H1 (cell line): ENCODE measurements around the gene SLC6A19. TPM values are rescaled to one million over a fixed set of nuclear protein-coding genes. Genes with fewer than 3 reads are reported as not detected.

Experiments
- CTCF ChIA-PET: fragments of 300-600 bp; sonication (Branson Sonifier 250); formaldehyde crosslinking; loops from one replicate; lab custom pipeline; 2021; ENCODE audit not compliant: partially characterized antibody; lab: Charles Lee
- POLR2A ChIA-PET: fragments of 300-600 bp; sonication (Branson Sonifier 250); formaldehyde crosslinking; loops from one replicate; lab custom pipeline; 2021; ENCODE audit warnings: inconsistent platforms; ENCODE audit not compliant: partially characterized antibody; lab: Charles Lee
- DNase-seq, 2 experiments: peaks; one replicate each; pipeline versions ENCODE4 v3.0.0 to v3.0.0-alpha.2; 2010 to 2022; ENCODE audit warnings: low spot score in 2 of 2, low read depth in 1 of 2, mixed read lengths in 1 of 2
- FAIRE-seq: peaks from 2 replicates; lab custom pipeline; 2011; peaks lifted over from hg19 to GRCh38; lab: Jason Lieb, UNC
- H2AFZ ChIP-seq: 2 replicates; pipeline ENCODE4 v1.8.1; 2012; ENCODE audit warnings: low read length, inconsistent platforms
- H2AK5ac ChIP-seq: 2 replicates; pipeline ENCODE4 v1.6.1; 2013; ENCODE audit warnings: low read depth, low read length
- H2BK120ac ChIP-seq: replicated peaks from 2 replicates; pipeline ENCODE3; 2013; ENCODE audit warnings: low read depth, low read length, inconsistent platforms
- H2BK12ac ChIP-seq: 2 replicates; pipeline ENCODE4 v1.6.1; 2013; ENCODE audit warnings: low read depth, low read length
- H2BK15ac ChIP-seq: 2 replicates; pipeline ENCODE4 v1.6.1; 2013; ENCODE audit warnings: low read length
- H2BK20ac ChIP-seq: 2 replicates; pipeline ENCODE4 v1.6.1; 2013; ENCODE audit warnings: low read length
- H2BK5ac ChIP-seq: 2 replicates; pipeline ENCODE4 v1.6.1; 2013; ENCODE audit warnings: low read depth, low read length
- H3K14ac ChIP-seq: 2 replicates; pipeline ENCODE4 v1.6.1; 2013; ENCODE audit warnings: inconsistent platforms; ENCODE audit not compliant: insufficient read length
- H3K18ac ChIP-seq: 2 replicates; pipeline ENCODE4 v1.6.1; 2013; ENCODE audit warnings: low read length; ENCODE audit errors: extremely low read depth
- H3K23ac ChIP-seq: 2 replicates; pipeline ENCODE4 v1.6.1; 2013; ENCODE audit warnings: inconsistent platforms; ENCODE audit not compliant: insufficient read length
- H3K23me2 ChIP-seq: 2 replicates; pipeline ENCODE4 v1.6.1; 2013; ENCODE audit warnings: low read depth, low read length
- H3K27ac ChIP-seq: 2 replicates; pipeline ENCODE4 v1.6.1; 2011; ENCODE audit warnings: low read depth, low read length, inconsistent platforms
- H3K27me3 ChIP-seq, 4 experiments: replicated peaks in 1 of 4; 1 replicate in 1 of 4; 2 replicates in 3 of 4; pipeline versions ENCODE4 v1.6.1 to v1.8.1; 2011 to 2013; ENCODE audit warnings: low read length in 3 of 4, mild to moderate bottlenecking in 3 of 4, inconsistent platforms in 2 of 4, mixed read lengths in 2 of 4, moderate library complexity in 1 of 4; ENCODE audit not compliant: control insufficient read depth in 3 of 4, insufficient read depth in 3 of 4; ENCODE audit errors: extremely low read depth in 1 of 4
- H3K36me3 ChIP-seq, 4 experiments: 2 replicates each; pipeline versions ENCODE4 v1.6.1 to v1.8.1; 2011 to 2013; ENCODE audit warnings: mild to moderate bottlenecking in 4 of 4, low read length in 3 of 4, moderate library complexity in 2 of 4, control low read depth in 1 of 4, inconsistent platforms in 1 of 4; ENCODE audit not compliant: insufficient read depth in 4 of 4, control insufficient read depth in 2 of 4
- H3K4ac ChIP-seq: replicated peaks from 2 replicates; pipeline ENCODE3; 2013; ENCODE audit warnings: low read length, low read depth, mixed read lengths, inconsistent platforms; ENCODE audit not compliant: insufficient read length
- H3K4me1 ChIP-seq, 4 experiments: replicated peaks in 1 of 4; 1 replicate in 1 of 4; 2 replicates in 3 of 4; pipeline versions ENCODE4 v1.6.1 to v1.8.1; 2011 to 2013; ENCODE audit warnings: low read length in 3 of 4, inconsistent platforms in 2 of 4, mixed read lengths in 1 of 4; ENCODE audit not compliant: insufficient read depth in 4 of 4, control insufficient read depth in 3 of 4
- H3K4me2 ChIP-seq, 2 experiments: 2 replicates each; pipeline versions ENCODE4 v1.6.1 to v1.8.1; 2011 to 2013; ENCODE audit warnings: low read depth in 2 of 2, low read length in 2 of 2, control low read depth in 1 of 2, inconsistent platforms in 1 of 2, mild to moderate bottlenecking in 1 of 2; ENCODE audit not compliant: insufficient read depth in 1 of 2
- H3K4me3 ChIP-seq, 4 experiments: fragments of 200-600, 300-600 bp in 1 of 4; sonication (generic), shearing (Covaris generic), sonication (Bioruptor Twin) in 1 of 4; 2 replicates each; pipeline versions ENCODE4 v1.5.1 to v1.8.1; 2011 to 2016; ENCODE audit warnings: low read length in 4 of 4, low read depth in 3 of 4, control low read depth in 2 of 4, inconsistent platforms in 2 of 4, mild to moderate bottlenecking in 2 of 4, mixed read lengths in 1 of 4, moderate library complexity in 1 of 4; ENCODE audit not compliant: insufficient read depth in 2 of 4; ENCODE audit errors: extremely low read depth in 1 of 4
- H3K56ac ChIP-seq: replicated peaks from 2 replicates; pipeline ENCODE3; 2013; ENCODE audit warnings: low read depth, mild to moderate bottlenecking, mixed read lengths, low read length, inconsistent platforms; ENCODE audit not compliant: insufficient read length
- H3K79me1 ChIP-seq: 2 replicates; pipeline ENCODE4 v1.6.1; 2013; ENCODE audit warnings: low read depth, low read length, control low read depth
- H3K79me2 ChIP-seq, 2 experiments: 2 replicates each; pipeline versions ENCODE4 v1.6.1 to v1.8.1; 2012 to 2013; ENCODE audit warnings: low read length in 2 of 2, mild to moderate bottlenecking in 2 of 2, inconsistent platforms in 1 of 2; ENCODE audit not compliant: insufficient read depth in 2 of 2, control insufficient read depth in 1 of 2
- H3K9ac ChIP-seq, 4 experiments: replicated peaks in 1 of 4; 1 replicate in 1 of 4; 2 replicates in 3 of 4; pipeline versions ENCODE4 v1.6.1 to v1.8.1; 2011 to 2013; ENCODE audit warnings: low read depth in 3 of 4, low read length in 3 of 4, control low read depth in 2 of 4, mild to moderate bottlenecking in 2 of 4, moderate library complexity in 2 of 4, inconsistent platforms in 1 of 4; ENCODE audit errors: extremely low read depth in 1 of 4
- H3K9me3 ChIP-seq, 2 experiments: 2 replicates each; pipeline versions ENCODE4 v1.6.1 to v1.8.1; 2012 to 2013; ENCODE audit warnings: mild to moderate bottlenecking in 2 of 2, moderate library complexity in 2 of 2, control low read depth in 1 of 2, inconsistent platforms in 1 of 2, low read depth in 1 of 2, low read length in 1 of 2, mixed read lengths in 1 of 2; ENCODE audit not compliant: insufficient read depth in 2 of 2
- H4K20me1 ChIP-seq, 2 experiments: replicated peaks in 1 of 2; 2 replicates each; pipeline versions ENCODE3 to v1.8.1; 2011 to 2013; ENCODE audit warnings: inconsistent platforms in 2 of 2, low read length in 2 of 2, mild to moderate bottlenecking in 1 of 2; ENCODE audit not compliant: insufficient read depth in 2 of 2, control insufficient read depth in 1 of 2
- H4K5ac ChIP-seq: 2 replicates; pipeline ENCODE4 v1.6.1; 2013; ENCODE audit warnings: low read length, low read depth, mixed read lengths, inconsistent platforms; ENCODE audit not compliant: insufficient read length
- H4K8ac ChIP-seq: 2 replicates; pipeline ENCODE4 v1.8.0; 2013; ENCODE audit warnings: mild to moderate bottlenecking, moderate library complexity, low read length, inconsistent platforms; ENCODE audit not compliant: insufficient read depth; ENCODE audit errors: extremely low read depth
- H4K91ac ChIP-seq: replicated peaks from 2 replicates; pipeline ENCODE3; 2013; ENCODE audit warnings: low read length, mixed read lengths, inconsistent platforms; ENCODE audit not compliant: insufficient read length
- BACH1 ChIP-seq: IDR thresholded peaks from 2 replicates; pipeline ENCODE4 v1.6.1; 2012; ENCODE audit warnings: low read length, improper control_type of control experiment
- CHD1 ChIP-seq: IDR thresholded peaks from 2 replicates; pipeline ENCODE4 v1.6.1; 2012; ENCODE audit warnings: low read depth, low read length, improper control_type of control experiment
- E2F6 ChIP-seq: IDR thresholded peaks from 2 replicates; pipeline ENCODE4 v1.6.1; 2012; ENCODE audit warnings: inconsistent platforms
- EZH2 ChIP-seq: fragments of 200-600 bp; sonication (generic); IDR thresholded peaks from 2 replicates; pipeline ENCODE4 v1.7.1; 2012; ENCODE audit warnings: low read depth, mild to moderate bottlenecking, moderate library complexity, low read length, inconsistent platforms; ENCODE audit not compliant: severe bottlenecking
- GABPA ChIP-seq: IDR thresholded peaks from 2 replicates; pipeline ENCODE4 v1.6.1; 2011; ENCODE audit warnings: mild to moderate bottlenecking, low read length, moderate library complexity, borderline replicate concordance; ENCODE audit not compliant: insufficient read depth
- KDM4A ChIP-seq: IDR thresholded peaks from one replicate; pipeline ENCODE4 v1.7.1; 2012; ENCODE audit warnings: low read depth, mild to moderate bottlenecking, moderate library complexity, low read length, inconsistent platforms; ENCODE audit not compliant: severe bottlenecking
- KDM5A ChIP-seq: fragments of 200-600 bp; IDR thresholded peaks from 2 replicates; pipeline ENCODE4 v1.7.1; 2012; ENCODE audit warnings: mild to moderate bottlenecking, low read length, inconsistent platforms, mixed read lengths
- MAX ChIP-seq: IDR thresholded peaks from 2 replicates; pipeline ENCODE4 v1.6.1; 2012; ENCODE audit warnings: inconsistent platforms
- PHF8 ChIP-seq: fragments of 200-600 bp; sonication (generic); conservative IDR thresholded peaks from 2 replicates; pipeline ENCODE4 v1.7.1; 2012; ENCODE audit warnings: low read depth, mild to moderate bottlenecking, inconsistent platforms, low read length, moderate library complexity
- SIRT6 ChIP-seq: IDR thresholded peaks from one replicate; pipeline ENCODE4 v1.7.1; 2012; ENCODE audit warnings: low read length, inconsistent platforms
- TEAD4 ChIP-seq: IDR thresholded peaks from 2 replicates; pipeline ENCODE4 v1.6.1; 2012; ENCODE audit warnings: low read depth, low read length, inconsistent platforms, mixed read lengths
- WGBS, 2 experiments: shearing (Covaris generic) in 1 of 2; methylation state at CpG; one replicate each; pipeline versions ENCODE4 v1.1.6 to v1.1.7; 2013 to 2015; ENCODE audit warnings: low lambda C conversion rate in 2 of 2, mixed read lengths in 2 of 2, inconsistent platforms in 1 of 2, low coverage in 1 of 2, missing lambda C conversion rate in 1 of 2; ENCODE audit not compliant: insufficient replicate concordance in 2 of 2, insufficient coverage in 1 of 2, insufficient read length in 1 of 2; ENCODE audit errors: extremely low coverage in 1 of 2, missing lambda C conversion rate in 1 of 2; 5-methylcytosine and 5-hydroxymethylcytosine counted together
- polyA plus RNA-seq, 7 experiments: library from polyadenylated mRNA; depleted of rRNA in 3 of 7; stranded (reverse) in 5 of 7; unstranded in 2 of 7; fragments of >200 nt in 5 of 7; fragments of 200-250 nt in 2 of 7; gene quantifications; 1 replicate in 5 of 7; 2 replicates in 1 of 7; 4 replicates in 1 of 7; pipeline versions ENCODE4 v1.2.1 to v1.2.3, GENCODE V29; 2011 to 2013; ENCODE audit warnings: missing spikeins in 2 of 7, mixed read lengths in 2 of 7
- total RNA-seq: library from RNA; stranded (reverse); fragmentation: NEBNext Ultra II Directional; extraction: Animal tissue kit (Norgen Biotek cat#: 25700); gene quantifications from 2 replicates; pipeline ENCODE4 v1.2.1, GENCODE V29; 2021
- TF ChIP-seq, protein P1 (sequence below): IDR thresholded peaks from 2 replicates; pipeline ENCODE4 v1.6.1; 2012; ENCODE audit warnings: low read length, inconsistent platforms

Gene SLC6A19
- total and polyA plus RNA-seq, 2 of the 8 experiments (the other 6 are each of a cell fraction or from before 2014, with no cell fraction given), result 0.02 TPM; not detected in 1

GRCh38 chr5:1266791-1267190 is 65.4 kb downstream of the SLC6A19 start:
- Histone ChIP-seq H3K23me2 (no peaks in the 10 kb centered on the region), H2BK12ac (no peak overlapping the region), H2BK5ac (no peak overlapping the region), H2AFZ (no peak overlapping the region), H3K23ac (no peak overlapping the region), H3K14ac (no peak overlapping the region), H4K91ac (no peak overlapping the region), H3K79me1 (no peaks in the 10 kb centered on the region), H3K4ac (no peak overlapping the region), H2BK15ac (no peak overlapping the region), H4K8ac (no peak overlapping the region), H3K9me3 (peaks cover 19 to 38% of the 10 kb centered on the region in 2 experiments), H3K56ac (no peak overlapping the region), H3K4me3 (no peak overlapping the region), H3K27ac (no peak overlapping the region), H3K36me3 (peaks cover 2 to 52% (median 10%) of the 10 kb centered on the region in 4 experiments; a peak in 6 of 8 replicates), H2AK5ac (no peak overlapping the region), H3K79me2 (no peaks in the 10 kb centered on the region), H4K5ac (no peak overlapping the region), H3K18ac (no peak overlapping the region), H3K4me2 (no peak overlapping the region), H2BK20ac (no peak overlapping the region), H3K27me3 (no peaks in the 10 kb centered on the region), H2BK120ac (no peak overlapping the region), H3K4me1 (no peaks in the 10 kb centered on the region), H3K9ac (no peak overlapping the region), H4K20me1 (peaks cover 0 to 2% of the 10 kb centered on the region in 2 experiments)
- FAIRE-seq, result no peak
- WGBS, 2 experiments, result 89% methylated on average over 9 of the region's 9 CpGs; no CpG with 5 or more reads in 1 of the 2 experiments
- no peak for DNase-seq
- ChIA-PET CTCF (no interaction called here), POLR2A (no interaction called here)
- TF ChIP-seq EZH2, result no peak
- no peak for TF ChIP-seq PHF8
- TF ChIP-seq TEAD4, result no peak
- TF ChIP-seq KDM5A, result no peak
- TF ChIP-seq CHD1, result no peak
- TF ChIP-seq GABPA, result no peak
- TF ChIP-seq SIRT6, result no peak
- no peak for TF ChIP-seq BACH1
- no peak for TF ChIP-seq E2F6
- no peak for TF ChIP-seq MAX
- TF ChIP-seq KDM4A, result no peak
- TF ChIP-seq, protein P1, sequence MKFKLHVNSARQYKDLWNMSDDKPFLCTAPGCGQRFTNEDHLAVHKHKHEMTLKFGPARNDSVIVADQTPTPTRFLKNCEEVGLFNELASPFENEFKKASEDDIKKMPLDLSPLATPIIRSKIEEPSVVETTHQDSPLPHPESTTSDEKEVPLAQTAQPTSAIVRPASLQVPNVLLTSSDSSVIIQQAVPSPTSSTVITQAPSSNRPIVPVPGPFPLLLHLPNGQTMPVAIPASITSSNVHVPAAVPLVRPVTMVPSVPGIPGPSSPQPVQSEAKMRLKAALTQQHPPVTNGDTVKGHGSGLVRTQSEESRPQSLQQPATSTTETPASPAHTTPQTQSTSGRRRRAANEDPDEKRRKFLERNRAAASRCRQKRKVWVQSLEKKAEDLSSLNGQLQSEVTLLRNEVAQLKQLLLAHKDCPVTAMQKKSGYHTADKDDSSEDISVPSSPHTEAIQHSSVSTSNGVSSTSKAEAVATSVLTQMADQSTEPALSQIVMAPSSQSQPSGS, result no peak
